ENCODE measurements around the gene CBARP.

The CBARP gene

DNA sequence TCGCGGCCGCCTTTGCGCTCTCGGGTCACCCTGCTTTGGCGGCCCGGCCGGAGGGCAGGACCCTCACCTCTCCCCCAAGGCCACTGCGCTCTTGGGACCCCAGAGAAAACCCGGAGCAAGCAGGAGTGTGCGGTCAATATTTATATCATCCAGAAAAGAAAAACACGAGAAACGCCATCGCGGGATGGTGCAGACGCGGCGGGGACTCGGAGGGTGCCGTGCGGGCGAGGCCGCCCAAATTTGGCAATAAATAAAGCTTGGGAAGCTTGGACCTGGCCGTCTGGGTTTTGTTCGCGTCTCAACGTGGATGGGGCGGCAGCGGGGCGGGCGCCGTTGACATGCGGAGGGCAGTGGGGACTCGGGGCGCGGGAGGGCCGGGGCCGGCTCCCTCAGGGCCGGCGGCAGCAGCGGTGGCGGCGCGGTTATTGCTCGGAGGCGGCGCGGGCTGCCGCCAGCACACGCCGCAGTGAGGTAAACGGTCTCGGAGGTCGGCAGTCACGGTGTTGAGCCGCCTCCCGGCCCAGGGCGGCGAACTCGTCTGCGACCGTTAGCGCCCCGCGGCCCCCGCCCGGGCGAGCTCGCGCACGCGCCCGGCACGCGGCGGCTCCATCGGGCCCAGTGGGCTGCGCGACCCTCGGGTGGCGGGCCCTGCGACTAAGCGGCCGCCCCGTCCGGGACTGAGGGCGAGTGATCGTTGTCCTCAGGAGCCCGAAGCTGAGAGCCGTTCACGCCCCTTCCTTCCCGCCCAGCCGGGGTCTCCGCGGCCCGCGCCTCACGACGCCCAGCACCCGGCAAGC, 9.4 kb downstream of the CBARP start:
- no peak for DNase-seq (ENCODE audit: low read depth in 1 of 2, low spot score in 1 of 2)
- no peak for TF ChIP-seq JUND (IDR thresholded peaks at IDR 0.05; ENCODE audit: low read depth)
- in situ Hi-C loops (cut with HindIII; ENCODE audit: low pct_unique_long_range_greater_than_20kb, low sequenced_read_pairs), result no loop called here

DNA sequence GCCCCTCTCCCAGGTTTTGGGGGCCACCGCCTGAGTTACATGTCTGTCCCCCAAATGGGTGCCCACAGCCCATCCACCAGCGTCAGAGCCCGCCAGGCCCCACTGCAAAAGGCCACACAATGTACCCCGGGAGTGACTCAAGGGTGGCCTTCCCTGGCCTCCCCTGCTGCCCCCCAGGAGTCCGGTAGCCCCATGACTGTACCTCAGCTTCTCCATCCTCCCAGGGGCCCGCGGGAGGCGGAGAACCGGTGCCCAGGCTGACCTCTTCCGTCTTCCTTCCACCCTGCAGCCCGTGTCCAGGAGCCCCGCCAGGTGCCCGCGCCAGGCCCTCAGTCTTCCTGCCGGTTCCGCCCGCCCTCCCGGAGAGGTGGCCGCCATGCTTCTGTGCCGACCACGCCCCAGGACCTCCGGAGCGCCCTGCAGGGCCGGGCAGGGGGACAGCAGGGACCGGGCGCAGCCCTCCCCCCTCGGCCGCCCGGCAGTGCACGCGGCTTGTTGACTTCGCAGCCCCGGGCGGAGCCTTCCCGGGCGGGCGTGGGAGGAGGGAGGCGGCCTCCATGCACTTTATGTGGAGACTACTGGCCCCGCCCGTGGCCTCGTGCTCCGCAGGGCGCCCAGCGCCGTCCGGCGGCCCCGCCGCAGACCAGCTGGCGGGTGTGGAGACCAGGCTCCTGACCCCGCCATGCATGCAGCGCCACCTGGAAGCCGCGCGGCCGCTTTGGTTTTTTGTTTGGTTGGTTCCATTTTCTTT, 10.3 kb downstream of the CBARP start:
- no peak for DNase-seq (ENCODE audit: low read depth in 1 of 2, low spot score in 1 of 2)
- no peak for TF ChIP-seq JUND (IDR thresholded peaks at IDR 0.05; ENCODE audit: low read depth)
- in situ Hi-C loops (cut with HindIII; ENCODE audit: low pct_unique_long_range_greater_than_20kb, low sequenced_read_pairs), result no loop called here

DNA sequence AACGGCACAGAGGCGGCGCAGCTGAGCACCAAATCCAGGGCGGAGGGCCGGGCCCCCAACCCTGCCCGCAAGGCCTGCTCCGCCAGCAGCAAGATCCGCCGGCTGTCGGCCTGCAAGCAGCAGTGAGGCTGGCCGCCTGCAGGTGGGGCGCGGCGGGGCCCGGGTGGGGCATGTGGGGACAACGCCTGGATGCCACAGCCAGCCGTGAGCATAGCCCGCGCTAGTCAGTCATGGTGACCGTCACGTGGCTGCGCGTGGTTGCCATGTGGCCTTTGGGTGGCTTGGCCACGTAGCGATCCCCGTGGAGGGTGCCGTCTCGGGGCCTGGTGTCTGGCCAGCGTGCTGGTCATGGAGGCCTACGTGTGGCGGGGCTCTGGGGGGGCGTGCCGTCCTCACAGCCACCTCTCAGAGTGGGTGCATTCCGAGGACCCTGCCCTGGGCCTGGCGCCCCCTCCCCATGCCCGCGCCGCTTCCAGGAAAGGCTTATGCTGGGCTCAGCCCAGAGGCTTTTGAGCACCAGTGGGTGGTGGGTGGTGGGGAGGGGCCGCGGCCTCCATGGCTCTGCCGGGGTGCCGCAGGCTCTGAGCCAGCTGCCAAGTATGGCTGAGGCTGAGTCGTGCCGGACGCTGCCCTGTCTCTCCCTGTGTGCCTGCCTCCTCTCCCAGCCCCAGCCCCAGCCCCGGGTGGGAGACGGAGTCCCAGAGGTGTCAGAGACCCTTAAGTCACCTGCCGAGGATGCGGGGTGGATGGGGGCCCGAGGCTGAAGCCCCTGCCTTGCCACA, 11.1 kb downstream of the CBARP start:
- no peak for TF ChIP-seq JUND (IDR thresholded peaks at IDR 0.05; ENCODE audit: low read depth)
- no peak for DNase-seq (ENCODE audit: low read depth in 1 of 2, low spot score in 1 of 2)
- in situ Hi-C loops (cut with HindIII; ENCODE audit: low pct_unique_long_range_greater_than_20kb, low sequenced_read_pairs), result no loop called here

DNA sequence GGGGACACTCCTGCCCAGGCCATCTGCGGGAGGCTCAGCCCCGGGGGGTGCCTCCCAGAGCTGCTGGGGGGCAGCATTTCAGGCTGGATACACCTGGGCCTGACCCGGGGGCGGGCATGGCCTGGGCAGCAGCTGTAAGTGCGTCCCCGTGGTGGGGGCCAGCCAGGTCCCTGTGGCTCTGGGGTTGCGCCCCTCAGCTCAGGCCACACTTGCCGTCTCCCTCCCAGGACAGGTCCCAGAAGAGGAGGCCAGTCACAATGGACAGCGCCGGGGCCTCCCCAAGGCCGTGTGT, 11.6 kb downstream of the CBARP start:
- in situ Hi-C loops (cut with HindIII; ENCODE audit: low pct_unique_long_range_greater_than_20kb, low sequenced_read_pairs), result no loop called here
- DNase-seq (ENCODE audit: low read depth in 1 of 2, low spot score in 1 of 2), result no peak
- no peak for TF ChIP-seq JUND (IDR thresholded peaks at IDR 0.05; ENCODE audit: low read depth)

DNA sequence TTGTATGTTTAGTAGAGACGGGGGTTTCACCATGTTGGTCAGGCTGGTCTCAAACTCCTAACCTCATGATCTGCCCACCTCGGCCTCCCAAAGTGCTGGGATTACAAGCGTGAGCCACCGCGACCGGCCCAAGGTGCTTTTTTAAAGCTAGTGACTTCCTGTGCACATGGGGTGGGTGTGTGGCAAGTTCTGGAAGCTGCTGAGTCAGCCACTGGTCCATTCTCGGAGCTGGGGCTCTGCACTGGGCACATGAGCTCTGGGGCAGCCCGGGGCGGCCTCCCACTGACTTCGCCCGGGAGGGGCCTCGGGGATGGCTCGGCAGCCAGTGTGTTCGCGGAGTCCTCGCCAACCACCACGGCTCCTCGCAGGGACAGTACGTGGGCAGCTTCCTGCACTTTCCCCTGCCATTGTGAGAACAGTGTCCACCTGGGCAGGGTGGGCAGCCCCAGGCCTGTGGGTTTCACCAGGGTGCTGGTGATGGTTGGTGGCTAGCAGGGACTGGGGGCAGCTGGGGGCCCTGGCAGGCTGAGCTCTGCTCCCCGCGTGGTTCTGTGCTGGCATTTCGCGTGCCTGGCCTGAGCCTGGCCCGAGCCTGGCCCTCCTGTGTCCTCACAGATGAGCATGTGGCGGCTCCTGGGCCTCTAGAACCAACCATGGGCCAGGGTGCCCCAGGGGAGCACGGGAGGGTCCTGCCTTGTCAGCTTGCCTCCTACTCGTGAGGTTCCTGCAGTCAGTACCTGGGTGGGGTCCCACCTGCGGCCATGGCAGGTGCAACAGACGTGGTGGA, 12.2 kb downstream of the CBARP start:
- in situ Hi-C loops (cut with HindIII; ENCODE audit: low pct_unique_long_range_greater_than_20kb, low sequenced_read_pairs), result no loop called here

DNA sequence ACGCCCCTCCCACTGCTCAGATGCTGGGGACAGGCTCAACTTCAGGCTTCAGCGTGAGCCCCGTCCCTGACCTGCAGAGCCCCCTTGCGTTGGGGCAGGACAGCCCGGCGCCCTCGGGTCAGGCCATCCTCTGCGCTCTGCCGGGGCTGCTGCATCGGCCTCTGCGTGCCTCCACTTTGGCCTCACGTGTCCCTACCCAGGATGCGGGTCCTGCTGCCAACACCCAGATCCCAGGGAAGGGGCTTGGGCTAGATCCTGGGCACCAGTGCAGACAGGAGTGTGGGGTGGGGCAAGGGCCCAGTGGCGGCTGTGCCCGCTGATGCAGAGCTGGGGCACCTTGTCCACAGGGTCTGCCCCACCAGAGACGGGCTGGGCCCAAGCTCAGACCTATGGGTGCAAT, 13.0 kb downstream of the CBARP start:
- no peak for TF ChIP-seq JUND (IDR thresholded peaks at IDR 0.05; ENCODE audit: low read depth)
- DNase-seq (ENCODE audit: low read depth in 1 of 2, low spot score in 1 of 2), result no peak
- in situ Hi-C loops (cut with HindIII; ENCODE audit: low pct_unique_long_range_greater_than_20kb, low sequenced_read_pairs), result no loop called here

More for the DNA sequence above, 12.2 kb downstream of the CBARP start:
- no peak for DNase-seq (ENCODE audit: low read depth in 1 of 2, low spot score in 1 of 2)
- no peak for TF ChIP-seq JUND (IDR thresholded peaks at IDR 0.05; ENCODE audit: low read depth)

DNA sequence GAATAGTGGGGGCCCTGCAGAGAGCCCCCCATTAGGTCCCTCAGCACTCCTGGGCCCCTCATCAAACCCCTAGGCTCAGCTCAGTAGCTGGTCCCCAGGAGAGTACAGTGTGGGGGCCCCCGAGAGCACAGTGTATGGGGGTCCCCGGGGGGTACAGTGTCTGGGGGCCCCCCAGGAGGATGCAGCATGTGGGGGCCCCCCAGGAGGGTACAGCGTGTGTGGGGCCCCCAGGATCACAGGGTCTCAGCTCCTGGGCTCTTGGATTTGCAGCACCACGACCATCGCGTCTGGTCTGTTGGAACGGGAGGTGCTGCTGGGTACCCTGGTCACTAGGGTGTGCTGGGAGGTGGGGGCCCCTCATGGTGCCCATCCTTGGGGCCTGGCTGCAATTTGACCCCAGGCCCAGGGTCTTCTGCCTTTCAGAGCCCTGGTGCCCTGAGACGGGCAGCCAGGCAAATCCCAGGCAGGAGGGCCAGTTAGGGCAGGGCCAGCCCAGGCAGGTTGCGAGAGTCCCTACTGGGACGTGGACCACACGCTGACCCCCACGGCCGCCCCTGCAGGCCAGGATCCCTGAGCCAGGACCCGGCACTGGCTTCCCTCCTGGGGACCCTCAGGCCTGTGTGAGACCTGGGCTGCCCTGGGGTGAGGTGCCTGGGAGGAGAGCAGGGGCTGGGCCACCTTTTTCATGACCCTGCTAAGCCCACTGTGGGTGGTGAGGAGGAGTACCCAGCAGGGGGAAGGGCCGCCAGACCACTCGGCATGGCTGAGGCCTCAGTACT, 13.6 kb downstream of the CBARP start:
- in situ Hi-C loops (cut with HindIII; ENCODE audit: low pct_unique_long_range_greater_than_20kb, low sequenced_read_pairs), result no loop called here
- TF ChIP-seq JUND (IDR thresholded peaks at IDR 0.05; ENCODE audit: low read depth), result no peak
- DNase-seq (ENCODE audit: low read depth in 1 of 2, low spot score in 1 of 2), result no peak

DNA sequence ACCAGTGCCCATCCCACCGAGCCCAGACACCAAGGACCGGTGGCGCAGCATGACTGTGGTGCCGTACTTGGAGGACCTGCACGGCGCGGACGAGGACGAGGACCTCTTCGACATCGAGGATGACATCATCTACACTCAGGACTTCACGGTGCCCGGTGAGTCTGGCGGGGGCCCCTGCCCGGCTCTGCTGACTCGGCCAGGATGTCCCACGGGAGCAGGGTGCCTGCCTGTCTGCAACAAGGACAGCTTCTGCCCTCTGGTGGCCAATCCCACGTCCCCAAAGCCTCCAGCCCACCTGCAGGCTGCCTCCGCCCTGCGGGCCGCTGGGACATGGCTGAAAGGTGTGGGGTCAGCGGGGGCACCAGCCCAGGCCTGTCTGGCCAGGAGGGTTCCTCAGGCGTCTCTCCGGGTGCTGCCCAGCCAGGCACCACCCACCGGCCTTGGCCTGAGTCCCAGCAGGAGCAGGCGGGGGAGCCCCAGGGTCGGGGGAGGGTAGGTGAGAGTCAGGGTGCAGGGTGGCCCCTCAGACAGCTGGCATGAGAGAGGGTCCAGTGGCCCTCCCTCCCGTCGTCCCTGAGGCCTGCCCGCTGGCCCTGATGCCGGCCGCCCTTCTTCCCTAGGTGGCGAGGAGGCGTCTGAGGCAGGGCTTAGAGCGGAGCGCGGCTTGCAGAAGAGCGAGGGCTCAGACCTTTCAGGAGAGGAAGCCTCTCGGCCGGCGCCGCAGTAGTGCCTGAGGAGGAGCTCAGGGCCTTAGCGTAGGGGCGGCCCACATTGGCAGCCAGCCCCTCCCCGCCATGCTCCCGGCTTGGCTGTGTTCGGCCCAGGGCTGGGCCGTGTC, 14.6 kb downstream of the CBARP start:
- no peak for TF ChIP-seq JUND (IDR thresholded peaks at IDR 0.05; ENCODE audit: low read depth)
- in situ Hi-C loops (cut with HindIII; ENCODE audit: low pct_unique_long_range_greater_than_20kb, low sequenced_read_pairs), result no loop called here
- DNase-seq (ENCODE audit: low read depth in 1 of 2, low spot score in 1 of 2), result peak in 1 of 2 experiments; percentile 69

DNA sequence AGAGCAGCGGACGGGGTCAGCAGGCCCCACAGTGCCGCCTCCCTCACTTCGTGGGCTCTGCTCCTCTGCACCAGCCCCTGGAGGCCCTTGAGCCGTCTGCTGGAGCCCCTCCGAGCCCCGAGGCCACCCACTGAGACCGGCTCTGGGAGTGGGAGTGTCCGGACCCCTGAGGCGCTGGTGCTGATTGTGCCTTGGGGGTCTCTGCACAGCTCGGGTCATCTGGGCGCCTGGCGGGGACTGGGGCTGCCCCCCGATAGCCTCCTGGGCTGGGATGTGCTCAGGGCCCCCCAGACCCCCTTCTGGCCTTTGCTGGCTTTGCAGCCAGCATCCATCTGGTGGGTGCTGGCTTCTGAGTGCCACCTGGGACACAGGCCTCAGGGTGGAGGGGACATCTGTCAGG, 15.4 kb downstream of the CBARP start:
- DNase-seq (ENCODE audit: low read depth in 1 of 2, low spot score in 1 of 2), result no peak
- in situ Hi-C loops (cut with HindIII; ENCODE audit: low pct_unique_long_range_greater_than_20kb, low sequenced_read_pairs), result no loop called here
- TF ChIP-seq JUND (IDR thresholded peaks at IDR 0.05; ENCODE audit: low read depth), result no peak

DNA sequence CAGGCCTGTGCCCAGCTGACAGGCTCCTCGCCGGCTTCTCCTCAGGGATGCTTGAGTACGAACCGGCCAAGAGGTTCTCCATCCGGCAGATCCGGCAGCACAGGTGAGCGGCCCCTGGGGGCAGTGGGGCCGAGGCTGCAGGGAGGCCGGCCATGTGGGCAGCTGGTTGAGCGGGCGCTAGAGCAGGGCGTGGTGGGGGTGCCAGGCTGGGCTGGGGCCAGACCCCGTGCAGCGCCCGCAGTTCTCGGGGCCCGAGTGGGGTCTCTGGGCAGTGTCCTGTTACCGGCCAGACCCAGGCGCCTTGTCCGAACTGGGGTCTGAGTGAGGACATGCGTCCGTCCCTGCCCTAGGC, 15.9 kb downstream of the CBARP start:
- no peak for DNase-seq (ENCODE audit: low read depth in 1 of 2, low spot score in 1 of 2)
- TF ChIP-seq JUND (IDR thresholded peaks at IDR 0.05; ENCODE audit: low read depth), result no peak
- in situ Hi-C loops (cut with HindIII; ENCODE audit: low pct_unique_long_range_greater_than_20kb, low sequenced_read_pairs), result no loop called here

All from T47D (cell line).